ENCODE measurements around the gene LRCOL1. TPM values are rescaled to one million over a fixed set of nuclear protein-coding genes. Genes with fewer than 3 reads are reported as not detected.

The LRCOL1 gene
- total and polyA plus RNA-seq, 2 of the 8 experiments (the other 6 are each of a cell fraction or from before 2014, with no cell fraction given) = not detected

GRCh38 chr12:132560364-132560613 lies 50.1 kb downstream of the LRCOL1 start:
- no peak overlapping the region for H3K4ac ChIP-seq (replicated peaks; ENCODE audit: insufficient read length, low read depth, low read length)
- peak overlapping the region; percentile 74; the same call in 1 of the 2 replicates for H3K27ac ChIP-seq (ENCODE audit: low read depth, low read length)
- POLR2A ChIA-PET (ENCODE audit: partially characterized antibody) = interaction anchor here (1.0 to 2.6 kb wide), 7 partner anchors 9 to 73 kb away, joined by 3 to 11 read pairs (median 6); partner anchors contain the start of gene P2RX2
- peaks cover 0 to 3% (median 2%) of the 10 kb centered on the region in 4 experiments; a peak in 3 of 8 replicates for H3K36me3 ChIP-seq (ENCODE audit: control insufficient read depth in 2 of 4, insufficient read depth in 4 of 4, low read length in 3 of 4)
- H2BK12ac ChIP-seq (ENCODE audit: low read depth, low read length) = no peak overlapping the region
- H3K56ac ChIP-seq (replicated peaks; ENCODE audit: insufficient read length, low read depth, low read length) = no peak overlapping the region
- DNase-seq (ENCODE audit: low read depth in 1 of 2, low spot score in 2 of 2) (peak in 1 of 2 experiments; percentile 66), FAIRE-seq (no peak)
- peak overlapping the region; percentile 79 to 94 (median 90) for H3K4me3 ChIP-seq (ENCODE audit: extremely low read depth in 1 of 4, insufficient read depth in 2 of 4, low read depth in 3 of 4, low read length in 4 of 4)
- no peak overlapping the region for H2BK20ac ChIP-seq (ENCODE audit: low read length)
- peak overlapping the region; percentile 84; the same call in 1 of the 2 replicates for H2BK5ac ChIP-seq (ENCODE audit: low read depth, low read length)
- H3K9me3 ChIP-seq (ENCODE audit: insufficient read depth in 2 of 2, low read depth in 1 of 2, low read length in 1 of 2) = no peaks in the 10 kb centered on the region
- no peak overlapping the region for H2AK5ac ChIP-seq (ENCODE audit: low read depth, low read length)
- no peak overlapping the region for H3K14ac ChIP-seq (ENCODE audit: insufficient read length)
- H3K9ac ChIP-seq (replicated peaks in 1 of 4; ENCODE audit: extremely low read depth in 1 of 4, low read depth in 3 of 4, low read length in 3 of 4) = peak overlapping the region; percentile 32 to 83 (median 70); a peak in 6 of 7 replicates
- H3K4me2 ChIP-seq (ENCODE audit: insufficient read depth in 1 of 2, low read depth in 2 of 2, low read length in 2 of 2) = peak overlapping the region; percentile 32 to 76; a peak in 3 of 4 replicates
- H3K27me3 ChIP-seq (replicated peaks in 1 of 4; ENCODE audit: control insufficient read depth in 3 of 4, extremely low read depth in 1 of 4, insufficient read depth in 3 of 4, low read length in 3 of 4) = peaks cover 8 to 41% (median 35%) of the 10 kb centered on the region in 4 experiments
- H3K18ac ChIP-seq (ENCODE audit: extremely low read depth, low read length) = peak overlapping the region; percentile 95
- no peak overlapping the region for H2BK15ac ChIP-seq (ENCODE audit: low read length)
- no CpG with 5 or more reads among the region's 36 CpGs for WGBS, 2 experiments (ENCODE audit: extremely low coverage in 1 of 2, insufficient coverage in 1 of 2, insufficient read length in 1 of 2, insufficient replicate concordance in 2 of 2, low coverage in 1 of 2, low lambda C conversion rate in 2 of 2, missing lambda C conversion rate in 1 of 2)
- CTCF ChIA-PET (ENCODE audit: partially characterized antibody) = interaction anchor here (1.0 to 3.4 kb wide), 20 partner anchors 10 to 287 kb away, joined by 3 to 18 read pairs (median 5); no protein-coding TSS in a partner anchor
- peaks cover 27 to 30% of the 10 kb centered on the region in 2 experiments for H4K20me1 ChIP-seq (replicated peaks in 1 of 2; ENCODE audit: control insufficient read depth in 1 of 2, insufficient read depth in 2 of 2, low read length in 2 of 2)
- no peak overlapping the region for H3K23ac ChIP-seq (ENCODE audit: insufficient read length)
- H4K91ac ChIP-seq (replicated peaks; ENCODE audit: insufficient read length, low read length) = peak overlapping the region; percentile 98
- H2BK120ac ChIP-seq (replicated peaks; ENCODE audit: low read depth, low read length) = no peak overlapping the region
- peak overlapping the region; percentile 64 for H4K5ac ChIP-seq (ENCODE audit: insufficient read length, low read depth, low read length)
- peaks cover 9% of the 10 kb centered on the region for H3K79me1 ChIP-seq (ENCODE audit: low read depth, low read length)
- TF ChIP-seq TAF1 (IDR thresholded peaks at IDR 0.05; ENCODE audit: low read depth, low read length) (no peak), EP300 (IDR thresholded peaks at IDR 0.05; ENCODE audit: borderline replicate concordance in 1 of 2, low read depth in 2 of 2, low read length in 2 of 2) (no peak)
- TF ChIP-seq, protein P1, sequence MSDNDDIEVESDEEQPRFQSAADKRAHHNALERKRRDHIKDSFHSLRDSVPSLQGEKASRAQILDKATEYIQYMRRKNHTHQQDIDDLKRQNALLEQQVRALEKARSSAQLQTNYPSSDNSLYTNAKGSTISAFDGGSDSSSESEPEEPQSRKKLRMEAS (IDR thresholded peaks at IDR 0.05) = peak; percentile 30; the same call in 1 of the 2 replicates
- H3K79me2 ChIP-seq (ENCODE audit: control insufficient read depth in 1 of 2, insufficient read depth in 2 of 2, low read length in 2 of 2) = peaks cover 8 to 30% of the 10 kb centered on the region in 2 experiments; a peak in 3 of 4 replicates
- H3K23me2 ChIP-seq (ENCODE audit: low read depth, low read length) = peaks cover 5% of the 10 kb centered on the region; the same call in 1 of the 2 replicates
- H3K4me1 ChIP-seq (replicated peaks in 1 of 4; ENCODE audit: control insufficient read depth in 3 of 4, insufficient read depth in 4 of 4, low read length in 3 of 4) = peaks cover 0 to 10% (median 6%) of the 10 kb centered on the region in 4 experiments; a peak in 5 of 7 replicates
- peak overlapping the region; percentile 89 for H4K8ac ChIP-seq (ENCODE audit: extremely low read depth, insufficient read depth, low read length)
- no peak overlapping the region for H2AFZ ChIP-seq (ENCODE audit: low read length)

Data from H1 (cell line).